Neural progenitor cell (in vitro differentiated cells): ENCODE results near the gene EFS.

Experiments used
- CTCF ChIP-seq: fragments of 200-600 bp; sonication (generic); IDR thresholded peaks from 2 replicates; pipeline ENCODE4 v1.5.1; 2017; ENCODE audit warnings: antibody characterized with exemption, mild to moderate bottlenecking
- EZH2 ChIP-seq: fragments of 200-600 bp; sonication (generic); IDR thresholded peaks from 2 replicates; pipeline ENCODE4 v1.6.1; 2017; ENCODE audit warnings: antibody characterized with exemption, mild to moderate bottlenecking, moderate library complexity
- EZH2phosphoT487 ChIP-seq: fragments of 200-600 bp; sonication (generic); IDR thresholded peaks from 2 replicates; pipeline ENCODE4 v1.6.1; 2017; ENCODE audit warnings: antibody characterized with exemption

- no peak for TF ChIP-seq EZH2
- no peak for TF ChIP-seq CTCF
- no peak for TF ChIP-seq EZH2phosphoT487
Measured at GRCh38 chr14:23354990-23355389, 10.0 kb downstream of the EFS start.
